B cell (primary cell): ENCODE results near the gene HOXB3. TPM values are rescaled to one million over a fixed set of nuclear protein-coding genes. Genes with fewer than 3 reads are reported as not detected.

Experiments
- ATAC-seq: fragments of 200-7000 bp; cut with Tn5 transposase; one replicate; pipeline ENCODE4 v1.10.0; 2021; ENCODE audit warnings: low read depth, mild to moderate bottlenecking, moderate number of reproducible peaks, moderate library complexity
- CTCF ChIA-PET: fragments of 350-600 bp; sonication (Branson Sonifier 250); formaldehyde crosslinking; loops from one replicate; lab custom pipeline; 2021; ENCODE audit warnings: antibody characterized with exemption, inconsistent platforms; lab: Charles Lee
- POLR2A ChIA-PET: fragments of 350-600 bp; sonication (Branson Sonifier 250); formaldehyde crosslinking; loops from one replicate; lab custom pipeline; 2021; ENCODE audit warnings: antibody characterized with exemption; lab: Charles Lee
- DNase-seq: peaks from one replicate; pipeline ENCODE4 v3.0.0; 2013
- H2AFZ ChIP-seq: 2 replicates; pipeline ENCODE4 v1.6.1; 2012; ENCODE audit warnings: mild to moderate bottlenecking, low read depth, low read length; ENCODE audit not compliant: insufficient read depth, poor library complexity, severe bottlenecking
- H3K27ac ChIP-seq, 2 donors: 1 replicate in 1 of 2; 2 replicates in 1 of 2; pipeline ENCODE4 v1.5.1; 2012 to 2013; ENCODE audit warnings: low read length in 2 of 2, mild to moderate bottlenecking in 2 of 2, moderate library complexity in 1 of 2
- H3K27me3 ChIP-seq, 4 experiments: fragments of 200-600 bp in 1 of 4; sonication (generic) in 1 of 4; replicated peaks in 1 of 4; 1 replicate in 2 of 4; 2 replicates in 2 of 4; pipeline versions ENCODE4 v1.6.1 to v1.7.0; 2013 to 2016; ENCODE audit warnings: low read length in 3 of 4, mild to moderate bottlenecking in 2 of 4, mixed read lengths in 1 of 4, moderate library complexity in 1 of 4; ENCODE audit not compliant: insufficient read depth in 4 of 4, control insufficient read depth in 3 of 4; ENCODE audit errors: control extremely low read depth in 1 of 4
- H3K36me3 ChIP-seq, 2 experiments: replicated peaks in 1 of 2; 1 replicate in 1 of 2; 2 replicates in 1 of 2; pipeline versions ENCODE4 v1.6.1 to v1.7.1; 2013; ENCODE audit warnings: low read length in 1 of 2; ENCODE audit not compliant: insufficient read depth in 2 of 2, control insufficient read depth in 1 of 2; ENCODE audit errors: control extremely low read depth in 1 of 2, extremely low read depth in 1 of 2
- H3K4me1 ChIP-seq, 2 donors: fragments of 200-600 bp in 1 of 2; sonication (generic) in 1 of 2; 1 replicate in 1 of 2; 2 replicates in 1 of 2; pipeline versions ENCODE4 v1.5.1 to v1.6.1; 2013 to 2017; ENCODE audit warnings: low read length in 2 of 2; ENCODE audit not compliant: control insufficient read depth in 2 of 2, insufficient read depth in 2 of 2
- H3K4me2 ChIP-seq: replicated peaks from 2 replicates; pipeline ENCODE3; 2012; ENCODE audit warnings: mild to moderate bottlenecking, low read depth, low read length; ENCODE audit not compliant: poor library complexity, severe bottlenecking
- H3K4me3 ChIP-seq, 5 experiments: fragments of 200-600 bp in 1 of 5; sonication (generic) in 1 of 5; 1 replicate in 3 of 5; 2 replicates in 2 of 5; pipeline versions ENCODE4 v1.5.1 to v1.7.0; 2011 to 2016; ENCODE audit warnings: low read length in 4 of 5, mild to moderate bottlenecking in 4 of 5, low read depth in 2 of 5, control low read depth in 1 of 5, moderate library complexity in 1 of 5; ENCODE audit not compliant: insufficient read depth in 1 of 5; ENCODE audit errors: control extremely low read depth in 1 of 5, extremely low read depth in 1 of 5
- H3K79me2 ChIP-seq: fragments of 200-600 bp; sonication (generic); one replicate; pipeline ENCODE4 v1.6.0; 2016; ENCODE audit warnings: low read length; ENCODE audit not compliant: control insufficient read depth, insufficient read depth
- H3K9ac ChIP-seq: fragments of 200-600 bp; sonication (generic); 2 replicates; pipeline ENCODE4 v1.6.1; 2017; ENCODE audit warnings: mild to moderate bottlenecking, low read length, moderate library complexity
- H3K9me3 ChIP-seq, 3 donors: one replicate each; pipeline versions ENCODE4 v1.6.1 to v1.7.1; 2013; ENCODE audit warnings: low read length in 2 of 3; ENCODE audit not compliant: control insufficient read depth in 2 of 3, insufficient read depth in 1 of 3; ENCODE audit errors: control extremely low read depth in 1 of 3
- H4K20me1 ChIP-seq: 2 replicates; pipeline ENCODE4 v1.6.0; 2012; ENCODE audit warnings: mild to moderate bottlenecking, low read length; ENCODE audit not compliant: insufficient read depth, control insufficient read depth, poor library complexity, severe bottlenecking
- H3K27ac Mint-ChIP-seq: one replicate; pipeline ENCODE4 v1.8.0; 2021; ENCODE audit warnings: mixed read lengths
- H3K27me3 Mint-ChIP-seq: one replicate; pipeline ENCODE4 v1.8.0; 2021; ENCODE audit warnings: mixed read lengths
- H3K4me1 Mint-ChIP-seq: one replicate; pipeline ENCODE4 v1.8.0; 2021; ENCODE audit warnings: mixed read lengths
- H3K4me3 Mint-ChIP-seq: one replicate; pipeline ENCODE4 v1.8.0; 2021; ENCODE audit warnings: mixed read lengths
- H3K9me3 Mint-ChIP-seq: one replicate; pipeline ENCODE4 v1.8.0; 2022; ENCODE audit warnings: mixed read lengths; ENCODE audit not compliant: insufficient read depth
- EZH2 ChIP-seq: IDR thresholded peaks from 2 replicates; pipeline ENCODE4 v1.6.1; 2012; ENCODE audit warnings: borderline replicate concordance, low read depth, mild to moderate bottlenecking, moderate library complexity, low read length; ENCODE audit not compliant: insufficient read depth, poor library complexity, severe bottlenecking
- WGBS: methylation state at CpG from one replicate; pipeline ENCODE4 v1.1.5; 2013; ENCODE audit warnings: missing lambda C conversion rate; ENCODE audit not compliant: insufficient coverage; 5-methylcytosine and 5-hydroxymethylcytosine counted together
- intact Hi-C: fragments of 100-400 bp; cut with micrococcal nuclease; formaldehyde crosslinking; loops from one replicate; pipeline ENCODE4 v1.10.0; 2022
- polyA plus RNA-seq: library from polyadenylated mRNA; depleted of rRNA; stranded (reverse); fragments of >200 nt; gene quantifications from 2 replicates; pipeline ENCODE4 v1.2.3, GENCODE V29; 2012
- total RNA-seq, 2 donors: library from RNA; stranded (reverse); fragments of 120-200 nt in 1 of 2; gene quantifications; 1 replicate in 1 of 2; 2 replicates in 1 of 2; pipeline versions ENCODE4 v1.2.3 to v1.2.4, GENCODE V29; 2013 to 2022
- TF ChIP-seq, protein P1 (sequence below): fragments of 200-600 bp; IDR thresholded peaks from one replicate; pipeline ENCODE4 v1.8.0; 2022; ENCODE audit warnings: antibody characterized with exemption, mild to moderate bottlenecking

Gene HOXB3
- total and polyA plus RNA-seq, 2 donors (not counting 1 experiment from before 2014, with no cell fraction given) = 3.0 to 4.0 TPM

DNA sequence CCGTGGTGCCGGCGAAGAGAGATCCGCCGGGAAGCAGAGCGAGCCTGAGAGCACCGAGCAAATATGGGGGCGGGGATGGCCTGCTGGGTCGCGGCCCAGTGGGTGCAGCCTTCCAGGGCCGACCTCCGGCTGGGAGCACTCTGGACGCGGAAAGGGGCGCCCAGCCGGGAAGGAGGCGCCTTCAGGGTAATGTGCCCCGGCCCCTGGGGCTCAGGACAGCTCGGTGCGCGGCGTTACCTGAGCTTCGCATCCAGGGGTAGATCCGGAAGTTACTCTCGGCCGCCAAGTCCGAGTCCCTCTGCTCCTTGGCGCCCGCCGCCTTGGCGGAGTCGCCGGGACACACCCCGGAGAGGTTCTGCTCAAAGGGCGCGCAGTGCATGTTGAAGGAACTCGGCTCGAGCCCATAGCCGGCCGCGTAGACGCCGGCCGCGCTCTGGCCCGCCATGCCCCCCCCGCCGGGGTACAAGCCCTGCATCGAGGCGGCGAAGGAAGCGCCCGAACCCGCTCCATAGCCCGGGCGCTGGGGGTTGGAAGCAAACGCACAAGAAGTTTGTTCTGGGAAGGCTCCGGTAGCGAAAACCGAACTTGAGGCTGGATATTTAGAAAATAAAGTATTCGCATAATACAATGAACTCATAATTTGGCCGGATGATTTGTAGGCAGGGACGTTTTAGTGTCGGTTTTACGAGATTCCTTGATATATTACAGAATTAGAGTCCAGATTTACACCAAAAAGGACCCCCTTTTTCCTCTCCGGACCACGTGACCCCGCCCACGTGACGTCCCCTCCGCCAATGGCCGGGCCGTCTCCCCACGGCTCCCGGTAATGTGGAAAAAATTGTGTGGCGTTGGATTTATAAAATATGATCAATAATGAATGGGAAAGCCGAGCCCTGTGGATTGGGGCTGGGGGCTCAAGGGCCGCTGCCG is 20.5 kb upstream of the HOXB3 start, which contains the start of gene HOXB7:
Gene HOXB7 (minus strand): TSS at position 736 of the 930 bp plus-strand sequence. CDS start 99 bp downstream, at position 637.
- Histone ChIP-seq H3K27ac (no peak within 1 kb of the TSS), H3K4me3 (peak within 1 kb of the TSS; percentile 36 to 96 (median 87)), H3K4me1 (peaks cover 52 to 61% of the 10 kb centered on the region in 2 donors), H2AFZ (peak within 1 kb of the TSS; percentile 95), H3K4me2 (peak within 1 kb of the TSS; percentile 100), H3K79me2 (no peaks in the 10 kb centered on the region), H3K36me3 (no peaks in the 10 kb centered on the region), H3K27me3 (peaks cover 2 to 85% (median 58%) of the 10 kb centered on the region in 4 experiments), H3K9ac (peak within 1 kb of the TSS; percentile 88), H3K9me3 (peaks cover 0 to 25% (median 0%) of the 10 kb centered on the region in 3 donors), H4K20me1 (no peaks in the 10 kb centered on the region)
- Mint-ChIP-seq H3K4me3 (peak within 1 kb of the TSS; percentile 92), H3K4me1 (peaks cover 39% of the 10 kb centered on the region), H3K27me3 (peaks cover 69% of the 10 kb centered on the region), H3K9me3 (no peaks in the 10 kb centered on the region), H3K27ac (peak within 1 kb of the TSS; percentile 69)
- CTCF ChIA-PET = interaction anchor here (1.0 to 1.4 kb wide), 3 partner anchors 9 to 302 kb away, joined by 3 to 5 read pairs (median 3); no protein-coding TSS in a partner anchor
- POLR2A ChIA-PET = interaction anchor here (0.5 to 1.1 kb wide), 3 partner anchors 8 to 26 kb away, joined by 4 to 7 read pairs (median 6); no protein-coding TSS in a partner anchor
- WGBS = under 1% methylated on average over 58 of the region's 79 CpGs
- DNase-seq (peak; percentile 73), ATAC-seq (peak; percentile 46)
- TF ChIP-seq, protein P1, sequence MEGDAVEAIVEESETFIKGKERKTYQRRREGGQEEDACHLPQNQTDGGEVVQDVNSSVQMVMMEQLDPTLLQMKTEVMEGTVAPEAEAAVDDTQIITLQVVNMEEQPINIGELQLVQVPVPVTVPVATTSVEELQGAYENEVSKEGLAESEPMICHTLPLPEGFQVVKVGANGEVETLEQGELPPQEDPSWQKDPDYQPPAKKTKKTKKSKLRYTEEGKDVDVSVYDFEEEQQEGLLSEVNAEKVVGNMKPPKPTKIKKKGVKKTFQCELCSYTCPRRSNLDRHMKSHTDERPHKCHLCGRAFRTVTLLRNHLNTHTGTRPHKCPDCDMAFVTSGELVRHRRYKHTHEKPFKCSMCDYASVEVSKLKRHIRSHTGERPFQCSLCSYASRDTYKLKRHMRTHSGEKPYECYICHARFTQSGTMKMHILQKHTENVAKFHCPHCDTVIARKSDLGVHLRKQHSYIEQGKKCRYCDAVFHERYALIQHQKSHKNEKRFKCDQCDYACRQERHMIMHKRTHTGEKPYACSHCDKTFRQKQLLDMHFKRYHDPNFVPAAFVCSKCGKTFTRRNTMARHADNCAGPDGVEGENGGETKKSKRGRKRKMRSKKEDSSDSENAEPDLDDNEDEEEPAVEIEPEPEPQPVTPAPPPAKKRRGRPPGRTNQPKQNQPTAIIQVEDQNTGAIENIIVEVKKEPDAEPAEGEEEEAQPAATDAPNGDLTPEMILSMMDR = no peak
- peak; percentile 77 for TF ChIP-seq EZH2
- intact Hi-C loops = loop anchor here (2.0 to 5.0 kb wide), 2 partner anchors 14 to 33 kb away; partner anchors contain the start of gene HOXB4
